Non-pigmented ciliary epithelial cell (primary cell): ENCODE measurements around the gene FAM83E.

Experiments used
- DNase-seq: peaks from one replicate; pipeline ENCODE4 v3.0.0-alpha.2; 2010; ENCODE audit warnings: low read depth

Gene FAM83E

GRCh38 chr19:48575931-48576622 is 38.8 kb downstream of the FAM83E start:
- no peak for DNase-seq

- no peak for DNase-seq
These were observed 41.7 kb downstream of the FAM83E start for GRCh38 chr19:48573163-48573505.

- no peak for DNase-seq
These were observed 43.3 kb downstream of the FAM83E start for GRCh38 chr19:48571378-48572162.

DNA sequence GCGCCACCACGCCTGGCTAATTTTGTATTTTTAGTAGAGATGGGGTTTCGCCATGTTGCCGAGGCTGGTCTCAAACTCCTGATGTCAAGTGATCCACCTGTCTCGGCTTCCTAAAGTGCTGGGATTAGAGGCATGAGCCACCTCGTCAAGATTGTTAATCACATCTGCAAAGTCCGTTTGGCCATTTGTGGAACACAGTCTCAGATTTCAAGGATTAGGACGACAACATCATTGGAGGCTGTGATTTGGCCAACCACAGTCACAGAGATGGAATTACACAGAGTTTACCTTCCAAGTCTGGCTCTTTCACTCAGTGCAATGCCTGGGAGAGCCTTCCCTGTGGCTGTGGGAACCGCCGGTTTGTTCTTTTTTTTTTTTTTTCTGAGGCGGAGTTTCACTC is 45.1 kb downstream of the FAM83E start:
- DNase-seq, result no peak

- DNase-seq, result no peak
These were observed 46.5 kb downstream of the FAM83E start for GRCh38 chr19:48568345-48568886.

GRCh38 chr19:48565090-48565489 is 49.8 kb downstream of the FAM83E start:
- no peak for DNase-seq
